GM23338 (cell line): ENCODE data around the gene TCF12. TPM values are rescaled to one million over a fixed set of nuclear protein-coding genes. Genes with fewer than 3 reads are reported as not detected.

Experiments
- ATAC-seq: fragments of 200-7000 bp; cut with Tn5 transposase; 3 replicates; pipeline ENCODE4 v1.9.1; 2020
- DNase-seq: peaks from one replicate; pipeline ENCODE4 v3.0.0-alpha.2; 2015; ENCODE audit warnings: low spot score
- H2AFZ ChIP-seq: fragments of 200-600 bp; sonication (generic); 2 replicates; pipeline ENCODE4 v1.8.0; 2016; ENCODE audit warnings: antibody characterized with exemption, mild to moderate bottlenecking, moderate library complexity
- H3F3A ChIP-seq: fragments of 200-600 bp; sonication (generic); replicated peaks from 2 replicates; pipeline ENCODE4 v1.8.0; 2017; ENCODE audit warnings: antibody characterized with exemption, mixed run types, low read depth
- H3K27ac ChIP-seq: fragments of 200-600 bp; sonication (generic); 2 replicates; pipeline ENCODE4 v1.6.1; 2016; ENCODE audit warnings: low read depth
- H3K27me3 ChIP-seq: fragments of 200-600 bp; sonication (generic); 2 replicates; pipeline ENCODE4 v1.8.0; 2016; ENCODE audit warnings: mild to moderate bottlenecking, mixed run types, moderate library complexity; ENCODE audit not compliant: insufficient read depth
- H3K36me3 ChIP-seq: fragments of 200-600 bp; sonication (generic); 2 replicates; pipeline ENCODE4 v1.8.0; 2016; ENCODE audit warnings: mild to moderate bottlenecking; ENCODE audit not compliant: insufficient read depth
- H3K4me1 ChIP-seq: fragments of 200-600 bp; sonication (generic); 2 replicates; pipeline ENCODE4 v1.8.0; 2016; ENCODE audit warnings: mild to moderate bottlenecking, moderate library complexity; ENCODE audit not compliant: insufficient read depth
- H3K4me2 ChIP-seq: fragments of 200-600 bp; sonication (generic); 2 replicates; pipeline ENCODE4 v1.7.1; 2017; ENCODE audit warnings: mixed run types
- H3K4me3 ChIP-seq: fragments of 200-600 bp; sonication (generic); 2 replicates; pipeline ENCODE4 v1.6.1; 2016; ENCODE audit warnings: mixed run types
- H3K79me2 ChIP-seq: fragments of 200-600 bp; sonication (generic); replicated peaks from 2 replicates; pipeline ENCODE4 v1.8.0; 2017; ENCODE audit warnings: mild to moderate bottlenecking; ENCODE audit not compliant: insufficient read depth
- H3K9me2 ChIP-seq: fragments of 200-600 bp; sonication (generic); 2 replicates; pipeline ENCODE4 v1.8.0; 2017; ENCODE audit not compliant: insufficient read depth
- H4K20me1 ChIP-seq: fragments of 200-600 bp; sonication (generic); replicated peaks from 2 replicates; pipeline ENCODE4 v1.8.0; 2017; ENCODE audit warnings: mild to moderate bottlenecking; ENCODE audit not compliant: insufficient read depth
- H3K27ac Mint-ChIP-seq: 2 replicates; pipeline ENCODE4 v1.8.0; 2020; ENCODE audit warnings: inconsistent platforms, mild to moderate bottlenecking, moderate library complexity, mixed read lengths
- H3K27me3 Mint-ChIP-seq: 3 replicates; pipeline ENCODE4 v1.8.0; 2022; ENCODE audit warnings: low read depth, mild to moderate bottlenecking, moderate library complexity, mixed read lengths, inconsistent platforms; ENCODE audit not compliant: insufficient read depth, poor library complexity
- H3K36me3 Mint-ChIP-seq: 3 replicates; pipeline ENCODE4 v1.8.0; 2021; ENCODE audit warnings: low read depth, mild to moderate bottlenecking, inconsistent platforms, moderate library complexity, mixed read lengths
- H3K4me1 Mint-ChIP-seq: 3 replicates; pipeline ENCODE4 v1.8.0; 2020; ENCODE audit warnings: mild to moderate bottlenecking, inconsistent platforms, mixed read lengths
- H3K4me3 Mint-ChIP-seq: 3 replicates; pipeline ENCODE4 v1.8.0; 2021; ENCODE audit warnings: moderate library complexity, mild to moderate bottlenecking, inconsistent platforms, mixed read lengths
- H3K9me3 Mint-ChIP-seq: 3 replicates; pipeline ENCODE4 v1.8.0; 2020; ENCODE audit warnings: moderate library complexity, mild to moderate bottlenecking, inconsistent platforms, mixed read lengths
- CREB1 ChIP-seq: fragments of 250-450 bp; sonication (Bioruptor Pico); IDR thresholded peaks from 2 replicates; pipeline ENCODE4 v1.5.0; 2020; ENCODE audit warnings: low read depth, mild to moderate bottlenecking, moderate library complexity
- ETS1 ChIP-seq: IDR thresholded peaks from 2 replicates; pipeline ENCODE4 v1.6.1; 2016; ENCODE audit warnings: antibody characterized with exemption
- EZH2 ChIP-seq: fragments of 200-600 bp; sonication (generic); IDR thresholded peaks from one replicate; pipeline ENCODE4 v1.8.0; 2017; ENCODE audit warnings: antibody characterized with exemption, mild to moderate bottlenecking, low read depth; ENCODE audit not compliant: unreplicated experiment
- EZH2phosphoT487 ChIP-seq: fragments of 200-600 bp; sonication (generic); IDR thresholded peaks from one replicate; pipeline ENCODE4 v1.8.1; 2018; ENCODE audit warnings: antibody characterized with exemption; ENCODE audit not compliant: unreplicated experiment
- JUNB ChIP-seq: IDR thresholded peaks from one replicate; pipeline ENCODE4 v1.6.1; 2016; ENCODE audit warnings: antibody characterized with exemption; ENCODE audit not compliant: unreplicated experiment
- NANOG ChIP-seq: IDR thresholded peaks from 2 replicates; pipeline ENCODE4 v1.6.1; 2016; ENCODE audit warnings: antibody characterized with exemption, borderline replicate concordance
- POLR2AphosphoS5 ChIP-seq: IDR thresholded peaks from 2 replicates; pipeline ENCODE4 v1.6.1; 2016; ENCODE audit warnings: antibody characterized with exemption, low read depth
- STAT1 ChIP-seq: IDR thresholded peaks from one replicate; pipeline ENCODE4 v1.6.1; 2016; ENCODE audit warnings: antibody characterized with exemption; ENCODE audit not compliant: unreplicated experiment
- ZNF114 ChIP-seq: fragments of 250-450 bp; sonication (Bioruptor Pico); IDR thresholded peaks from 2 replicates; pipeline ENCODE4 v1.5.0; 2020; ENCODE audit warnings: mild to moderate bottlenecking, moderate library complexity
- ZNF331 ChIP-seq: fragments of 250-450 bp; sonication (Bioruptor Pico); IDR thresholded peaks from 2 replicates; pipeline ENCODE4 v1.5.0; 2020; ENCODE audit warnings: low read depth, mild to moderate bottlenecking, moderate library complexity
- polyA plus RNA-seq: library from polyadenylated mRNA; unstranded; fragments of >200 nt; fragmentation: Nextera tagmentation; extraction: Ambion mirVana; gene quantifications from 2 replicates; pipeline ENCODE4 v1.2.1, GENCODE V29; 2016
- total RNA-seq: library from RNA; depleted of rRNA; stranded (reverse); fragments of >200 nt; shearing (Covaris generic); gene quantifications from 2 replicates; pipeline ENCODE4 v1.2.3, GENCODE V29; 2014
- TF ChIP-seq, protein P1 (sequence below): IDR thresholded peaks from one replicate; pipeline ENCODE4 v1.6.1; 2018; ENCODE audit warnings: antibody characterized with exemption; ENCODE audit not compliant: unreplicated experiment
- TF ChIP-seq, protein P2 (sequence below): fragments of 250-450 bp; sonication (Bioruptor Pico); IDR thresholded peaks from 2 replicates; pipeline ENCODE4 v1.5.0; 2020; ENCODE audit warnings: mild to moderate bottlenecking, moderate library complexity
- TF ChIP-seq, protein P3 (sequence below), 2 experiments: fragments of 200-600 bp in 1 of 2; sonication (generic) in 1 of 2; conservative IDR thresholded peaks; 2 replicates each; pipeline versions ENCODE4 v1.5.1 to v1.6.1; 2016 to 2017; ENCODE audit warnings: antibody characterized with exemption in 2 of 2, low read depth in 2 of 2, mild to moderate bottlenecking in 2 of 2, moderate library complexity in 1 of 2

The TCF12 gene
- total and polyA plus RNA-seq, 2 experiments from 2014 or later: 27.6 to 104 TPM

DNA sequence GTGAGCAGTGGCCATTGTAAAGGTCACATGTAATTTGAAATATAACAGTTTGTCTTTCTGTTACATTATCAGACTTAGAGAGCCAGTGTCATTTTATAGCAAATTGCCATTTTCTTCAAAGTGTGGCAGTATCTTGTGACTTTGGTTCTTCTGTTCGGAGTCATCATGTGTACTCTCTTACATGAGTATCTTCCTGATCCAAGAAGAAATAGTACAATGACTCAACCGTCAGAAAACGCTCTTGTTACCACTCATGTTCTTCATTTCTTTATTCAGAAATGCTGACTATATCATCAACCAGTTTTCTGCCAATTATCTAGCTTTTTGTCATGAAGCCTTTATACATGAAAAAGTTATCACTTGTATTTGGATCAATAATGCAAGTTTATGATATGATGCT is 364.2 kb downstream of the TCF12 start:
- no peaks in the 10 kb centered on the region for H3K27me3 Mint-ChIP-seq
- no peak overlapping the region for H3K27ac ChIP-seq
- H3K79me2 ChIP-seq: no peaks in the 10 kb centered on the region
- H3K4me1 ChIP-seq: peaks cover 37% of the 10 kb centered on the region
- no peak overlapping the region for H3K27ac Mint-ChIP-seq
- H3K4me3 Mint-ChIP-seq: no peak overlapping the region
- H3K4me3 ChIP-seq: no peak overlapping the region
- no peaks in the 10 kb centered on the region for H3K27me3 ChIP-seq
- no peak overlapping the region for H3K4me2 ChIP-seq
- H3K4me1 Mint-ChIP-seq: peaks cover 42% of the 10 kb centered on the region
- no peaks in the 10 kb centered on the region for H3K9me2 ChIP-seq
- ATAC-seq (no peak), DNase-seq (no peak)
- 0 out of 2 replicates have a peak, but pooled peaks cover 10% of the 10 kb centered on the region for H3K36me3 ChIP-seq
- H3K9me3 Mint-ChIP-seq: no peaks in the 10 kb centered on the region
- H3K36me3 Mint-ChIP-seq: peaks cover 59% of the 10 kb centered on the region
- peaks cover 4% of the 10 kb centered on the region for H4K20me1 ChIP-seq
- no peaks in the 10 kb centered on the region for H3F3A ChIP-seq
- TF ChIP-seq EZH2phosphoT487 (no peak), ZNF114 (CRISPR knock-in tag) (no peak), ZNF331 (CRISPR knock-in tag) (no peak), STAT1 (no peak), NANOG (no peak), JUNB (no peak), POLR2AphosphoS5 (no peak), ETS1 (no peak), EZH2 (no peak), CREB1 (CRISPR knock-in tag) (no peak)
- TF ChIP-seq, protein P1, sequence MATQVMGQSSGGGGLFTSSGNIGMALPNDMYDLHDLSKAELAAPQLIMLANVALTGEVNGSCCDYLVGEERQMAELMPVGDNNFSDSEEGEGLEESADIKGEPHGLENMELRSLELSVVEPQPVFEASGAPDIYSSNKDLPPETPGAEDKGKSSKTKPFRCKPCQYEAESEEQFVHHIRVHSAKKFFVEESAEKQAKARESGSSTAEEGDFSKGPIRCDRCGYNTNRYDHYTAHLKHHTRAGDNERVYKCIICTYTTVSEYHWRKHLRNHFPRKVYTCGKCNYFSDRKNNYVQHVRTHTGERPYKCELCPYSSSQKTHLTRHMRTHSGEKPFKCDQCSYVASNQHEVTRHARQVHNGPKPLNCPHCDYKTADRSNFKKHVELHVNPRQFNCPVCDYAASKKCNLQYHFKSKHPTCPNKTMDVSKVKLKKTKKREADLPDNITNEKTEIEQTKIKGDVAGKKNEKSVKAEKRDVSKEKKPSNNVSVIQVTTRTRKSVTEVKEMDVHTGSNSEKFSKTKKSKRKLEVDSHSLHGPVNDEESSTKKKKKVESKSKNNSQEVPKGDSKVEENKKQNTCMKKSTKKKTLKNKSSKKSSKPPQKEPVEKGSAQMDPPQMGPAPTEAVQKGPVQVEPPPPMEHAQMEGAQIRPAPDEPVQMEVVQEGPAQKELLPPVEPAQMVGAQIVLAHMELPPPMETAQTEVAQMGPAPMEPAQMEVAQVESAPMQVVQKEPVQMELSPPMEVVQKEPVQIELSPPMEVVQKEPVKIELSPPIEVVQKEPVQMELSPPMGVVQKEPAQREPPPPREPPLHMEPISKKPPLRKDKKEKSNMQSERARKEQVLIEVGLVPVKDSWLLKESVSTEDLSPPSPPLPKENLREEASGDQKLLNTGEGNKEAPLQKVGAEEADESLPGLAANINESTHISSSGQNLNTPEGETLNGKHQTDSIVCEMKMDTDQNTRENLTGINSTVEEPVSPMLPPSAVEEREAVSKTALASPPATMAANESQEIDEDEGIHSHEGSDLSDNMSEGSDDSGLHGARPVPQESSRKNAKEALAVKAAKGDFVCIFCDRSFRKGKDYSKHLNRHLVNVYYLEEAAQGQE: no peak
- TF ChIP-seq, protein P2, sequence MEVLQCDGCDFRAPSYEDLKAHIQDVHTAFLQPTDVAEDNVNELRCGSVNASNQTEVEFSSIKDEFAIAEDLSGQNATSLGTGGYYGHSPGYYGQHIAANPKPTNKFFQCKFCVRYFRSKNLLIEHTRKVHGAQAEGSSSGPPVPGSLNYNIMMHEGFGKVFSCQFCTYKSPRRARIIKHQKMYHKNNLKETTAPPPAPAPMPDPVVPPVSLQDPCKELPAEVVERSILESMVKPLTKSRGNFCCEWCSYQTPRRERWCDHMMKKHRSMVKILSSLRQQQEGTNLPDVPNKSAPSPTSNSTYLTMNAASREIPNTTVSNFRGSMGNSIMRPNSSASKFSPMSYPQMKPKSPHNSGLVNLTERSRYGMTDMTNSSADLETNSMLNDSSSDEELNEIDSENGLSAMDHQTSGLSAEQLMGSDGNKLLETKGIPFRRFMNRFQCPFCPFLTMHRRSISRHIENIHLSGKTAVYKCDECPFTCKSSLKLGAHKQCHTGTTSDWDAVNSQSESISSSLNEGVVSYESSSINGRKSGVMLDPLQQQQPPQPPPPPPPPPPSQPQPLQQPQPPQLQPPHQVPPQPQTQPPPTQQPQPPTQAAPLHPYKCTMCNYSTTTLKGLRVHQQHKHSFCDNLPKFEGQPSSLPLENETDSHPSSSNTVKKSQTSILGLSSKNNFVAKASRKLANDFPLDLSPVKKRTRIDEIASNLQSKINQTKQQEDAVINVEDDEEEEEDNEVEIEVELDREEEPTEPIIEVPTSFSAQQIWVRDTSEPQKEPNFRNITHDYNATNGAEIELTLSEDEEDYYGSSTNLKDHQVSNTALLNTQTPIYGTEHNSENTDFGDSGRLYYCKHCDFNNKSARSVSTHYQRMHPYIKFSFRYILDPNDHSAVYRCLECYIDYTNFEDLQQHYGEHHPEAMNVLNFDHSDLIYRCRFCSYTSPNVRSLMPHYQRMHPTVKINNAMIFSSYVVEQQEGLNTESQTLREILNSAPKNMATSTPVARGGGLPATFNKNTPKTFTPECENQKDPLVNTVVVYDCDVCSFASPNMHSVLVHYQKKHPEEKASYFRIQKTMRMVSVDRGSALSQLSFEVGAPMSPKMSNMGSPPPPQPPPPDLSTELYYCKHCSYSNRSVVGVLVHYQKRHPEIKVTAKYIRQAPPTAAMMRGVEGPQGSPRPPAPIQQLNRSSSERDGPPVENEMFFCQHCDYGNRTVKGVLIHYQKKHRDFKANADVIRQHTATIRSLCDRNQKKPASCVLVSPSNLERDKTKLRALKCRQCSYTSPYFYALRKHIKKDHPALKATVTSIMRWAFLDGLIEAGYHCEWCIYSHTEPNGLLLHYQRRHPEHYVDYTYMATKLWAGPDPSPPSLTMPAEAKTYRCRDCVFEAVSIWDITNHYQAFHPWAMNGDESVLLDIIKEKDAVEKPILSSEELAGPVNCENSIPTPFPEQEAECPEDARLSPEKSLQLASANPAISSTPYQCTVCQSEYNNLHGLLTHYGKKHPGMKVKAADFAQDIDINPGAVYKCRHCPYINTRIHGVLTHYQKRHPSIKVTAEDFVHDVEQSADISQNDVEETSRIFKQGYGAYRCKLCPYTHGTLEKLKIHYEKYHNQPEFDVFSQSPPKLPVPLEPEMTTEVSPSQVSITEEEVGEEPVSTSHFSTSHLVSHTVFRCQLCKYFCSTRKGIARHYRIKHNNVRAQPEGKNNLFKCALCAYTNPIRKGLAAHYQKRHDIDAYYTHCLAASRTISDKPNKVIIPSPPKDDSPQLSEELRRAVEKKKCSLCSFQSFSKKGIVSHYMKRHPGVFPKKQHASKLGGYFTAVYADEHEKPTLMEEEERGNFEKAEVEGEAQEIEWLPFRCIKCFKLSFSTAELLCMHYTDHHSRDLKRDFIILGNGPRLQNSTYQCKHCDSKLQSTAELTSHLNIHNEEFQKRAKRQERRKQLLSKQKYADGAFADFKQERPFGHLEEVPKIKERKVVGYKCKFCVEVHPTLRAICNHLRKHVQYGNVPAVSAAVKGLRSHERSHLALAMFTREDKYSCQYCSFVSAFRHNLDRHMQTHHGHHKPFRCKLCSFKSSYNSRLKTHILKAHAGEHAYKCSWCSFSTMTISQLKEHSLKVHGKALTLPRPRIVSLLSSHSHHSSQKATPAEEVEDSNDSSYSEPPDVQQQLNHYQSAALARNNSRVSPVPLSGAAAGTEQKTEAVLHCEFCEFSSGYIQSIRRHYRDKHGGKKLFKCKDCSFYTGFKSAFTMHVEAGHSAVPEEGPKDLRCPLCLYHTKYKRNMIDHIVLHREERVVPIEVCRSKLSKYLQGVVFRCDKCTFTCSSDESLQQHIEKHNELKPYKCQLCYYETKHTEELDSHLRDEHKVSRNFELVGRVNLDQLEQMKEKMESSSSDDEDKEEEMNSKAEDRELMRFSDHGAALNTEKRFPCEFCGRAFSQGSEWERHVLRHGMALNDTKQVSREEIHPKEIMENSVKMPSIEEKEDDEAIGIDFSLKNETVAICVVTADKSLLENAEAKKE (CRISPR knock-in tag): no peak
- TF ChIP-seq, protein P3, sequence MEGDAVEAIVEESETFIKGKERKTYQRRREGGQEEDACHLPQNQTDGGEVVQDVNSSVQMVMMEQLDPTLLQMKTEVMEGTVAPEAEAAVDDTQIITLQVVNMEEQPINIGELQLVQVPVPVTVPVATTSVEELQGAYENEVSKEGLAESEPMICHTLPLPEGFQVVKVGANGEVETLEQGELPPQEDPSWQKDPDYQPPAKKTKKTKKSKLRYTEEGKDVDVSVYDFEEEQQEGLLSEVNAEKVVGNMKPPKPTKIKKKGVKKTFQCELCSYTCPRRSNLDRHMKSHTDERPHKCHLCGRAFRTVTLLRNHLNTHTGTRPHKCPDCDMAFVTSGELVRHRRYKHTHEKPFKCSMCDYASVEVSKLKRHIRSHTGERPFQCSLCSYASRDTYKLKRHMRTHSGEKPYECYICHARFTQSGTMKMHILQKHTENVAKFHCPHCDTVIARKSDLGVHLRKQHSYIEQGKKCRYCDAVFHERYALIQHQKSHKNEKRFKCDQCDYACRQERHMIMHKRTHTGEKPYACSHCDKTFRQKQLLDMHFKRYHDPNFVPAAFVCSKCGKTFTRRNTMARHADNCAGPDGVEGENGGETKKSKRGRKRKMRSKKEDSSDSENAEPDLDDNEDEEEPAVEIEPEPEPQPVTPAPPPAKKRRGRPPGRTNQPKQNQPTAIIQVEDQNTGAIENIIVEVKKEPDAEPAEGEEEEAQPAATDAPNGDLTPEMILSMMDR (conservative IDR thresholded peaks at IDR 0.05; ENCODE audit: low read depth in 2 of 2): no peak
- no peak overlapping the region for H2AFZ ChIP-seq
